HAP-1 (cell line): ENCODE data around the gene ATP5PB.

Experiments
- DNase-seq, 2 experiments: peaks; one replicate each; pipeline ENCODE4 v3.0.0-alpha.2; 2016 to 2020; ENCODE audit warnings: low spot score in 2 of 2
- H3K27me3 ChIP-seq: fragments of 250-450 bp; sonication (Bioruptor Pico); 2 replicates; pipeline ENCODE4 v1.5.1; 2020; ENCODE audit warnings: low read depth, mild to moderate bottlenecking, moderate library complexity
- H3K36me3 ChIP-seq: fragments of 250-450 bp; sonication (Bioruptor Pico); replicated peaks from 2 replicates; pipeline ENCODE4 v1.5.1; 2020; ENCODE audit warnings: mild to moderate bottlenecking
- H3K4me1 ChIP-seq: fragments of 250-450 bp; sonication (Bioruptor Pico); 2 replicates; pipeline ENCODE4 v1.5.1; 2020; ENCODE audit warnings: mild to moderate bottlenecking
- H3K4me3 ChIP-seq: fragments of 250-450 bp; sonication (Bioruptor Pico); 2 replicates; pipeline ENCODE4 v1.5.1; 2020; ENCODE audit warnings: mild to moderate bottlenecking, moderate library complexity
- H3K9me3 ChIP-seq: fragments of 250-450 bp; sonication (Bioruptor Pico); 2 replicates; pipeline ENCODE4 v1.5.1; 2020; ENCODE audit warnings: mild to moderate bottlenecking, moderate library complexity
- in situ Hi-C: fragments of 300-500 bp; cut with MboI; formaldehyde crosslinking; loops from 3 replicates; pipeline ENCODE4 v1.14.3; 2020; ENCODE audit warnings: low sequenced_read_pairs, inconsistent platforms, mixed read lengths

ATP5PB gene

GRCh38 chr1:111509997-111510375, 60.7 kb downstream of the ATP5PB start:
- in situ Hi-C loops: loop anchor here (10.0 kb wide), 1 partner anchor 245 kb away; the partner anchor contains the start of gene DDX20
- H3K9me3 ChIP-seq: no peaks in the 10 kb centered on the region
- H3K4me3 ChIP-seq: no peak overlapping the region
- H3K27me3 ChIP-seq: no peaks in the 10 kb centered on the region
- H3K4me1 ChIP-seq: peaks cover 15% of the 10 kb centered on the region
- no peaks in the 10 kb centered on the region for H3K36me3 ChIP-seq
- no peak for DNase-seq

DNA sequence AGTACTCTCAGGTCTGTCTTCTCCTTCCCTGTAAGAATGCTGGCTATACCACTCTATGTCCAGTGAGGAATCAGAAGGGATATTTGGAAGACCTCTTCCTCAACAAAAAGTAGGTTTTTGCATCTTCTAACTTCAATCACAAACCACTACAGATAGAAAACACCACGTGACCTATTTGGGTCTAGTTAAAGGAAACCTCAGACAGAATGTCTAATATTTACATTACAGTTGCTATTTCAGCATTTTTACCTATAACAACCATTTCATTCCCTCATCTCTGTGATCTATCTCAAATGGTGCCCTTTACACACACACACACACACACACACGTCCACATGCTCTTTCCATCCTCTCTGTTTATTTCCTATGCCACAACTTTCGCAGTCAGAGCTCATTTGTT, 62.1 kb downstream of the ATP5PB start:
- H3K9me3 ChIP-seq: no peaks in the 10 kb centered on the region
- in situ Hi-C loops: no loop called here
- peaks cover 15% of the 10 kb centered on the region for H3K4me1 ChIP-seq
- no peak for DNase-seq
- H3K4me3 ChIP-seq: no peak overlapping the region
- H3K27me3 ChIP-seq: no peaks in the 10 kb centered on the region
- no peaks in the 10 kb centered on the region for H3K36me3 ChIP-seq
